GM19468 (cell line): ENCODE measurements around the gene RAB43.

Experiments used
- ATAC-seq: cut with Tn5 transposase; IDR thresholded peaks from one replicate; pipeline ENCODE4 v1.9.1; 2021; ENCODE audit warnings: mild to moderate bottlenecking, moderate library complexity, moderate number of reproducible peaks; ENCODE audit not compliant: unreplicated experiment; ENCODE audit errors: extremely low read depth

RAB43 gene

GRCh38 chr3:129063841-129064482 lies 57.6 kb downstream of the RAB43 start:
- no peak for ATAC-seq

GRCh38 chr3:129063091-129063640 lies 58.4 kb downstream of the RAB43 start:
- ATAC-seq: no peak

GRCh38 chr3:129061888-129062834 lies 59.4 kb downstream of the RAB43 start:
- no peak for ATAC-seq

DNA sequence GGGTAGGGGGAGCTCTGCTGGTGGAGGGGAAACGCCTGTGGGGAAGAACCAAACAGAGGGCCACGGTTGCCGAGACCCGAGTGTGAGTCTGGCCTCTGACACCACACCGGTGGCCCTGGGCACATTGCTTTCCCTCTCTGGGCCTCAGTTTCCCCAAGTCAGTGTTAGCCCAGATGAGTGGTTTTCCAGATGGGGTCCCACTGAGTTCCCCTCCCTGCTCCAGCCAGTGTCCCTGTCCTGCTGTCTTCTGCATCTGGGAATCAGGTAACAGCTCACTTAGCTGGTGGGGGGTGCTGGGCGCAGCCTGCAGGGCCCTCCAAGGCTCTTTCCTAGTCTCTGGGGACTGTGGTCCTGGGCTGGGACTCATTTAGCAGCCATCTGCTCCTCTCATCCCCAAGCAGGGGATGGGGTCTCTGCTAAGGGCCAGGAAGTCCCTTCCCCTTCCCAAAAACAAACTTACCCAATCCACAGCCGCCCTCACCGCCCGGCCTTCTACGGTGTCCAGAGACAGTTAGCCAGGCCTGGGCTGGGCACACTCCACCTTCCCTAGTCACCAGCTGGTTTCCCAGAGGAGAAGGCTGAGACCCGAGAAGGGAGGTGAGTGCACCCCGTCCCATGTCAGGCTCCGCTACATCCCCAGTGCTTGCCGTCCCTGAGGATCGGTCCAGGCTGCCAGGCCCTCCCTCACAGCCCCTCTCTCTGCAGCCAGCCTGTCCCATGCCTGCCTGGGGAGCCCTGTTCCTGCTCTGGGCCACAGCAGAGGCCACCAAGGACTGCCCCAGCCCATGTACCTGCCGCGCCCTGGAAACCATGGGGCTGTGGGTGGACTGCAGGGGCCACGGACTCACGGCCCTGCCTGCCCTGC lies 60.3 kb downstream of the RAB43 start:
- ATAC-seq: no peak

GRCh38 chr3:129060276-129061022 lies 61.2 kb downstream of the RAB43 start, which contains the start of gene GP9:
GP9 (plus strand) TSS chr3:129060779; CDS start chr3:129061740, 961 bp downstream.
- no peak for ATAC-seq

- no peak for ATAC-seq
Observed at GRCh38 chr3:129059311-129059958, 62.2 kb downstream of the RAB43 start.

DNA sequence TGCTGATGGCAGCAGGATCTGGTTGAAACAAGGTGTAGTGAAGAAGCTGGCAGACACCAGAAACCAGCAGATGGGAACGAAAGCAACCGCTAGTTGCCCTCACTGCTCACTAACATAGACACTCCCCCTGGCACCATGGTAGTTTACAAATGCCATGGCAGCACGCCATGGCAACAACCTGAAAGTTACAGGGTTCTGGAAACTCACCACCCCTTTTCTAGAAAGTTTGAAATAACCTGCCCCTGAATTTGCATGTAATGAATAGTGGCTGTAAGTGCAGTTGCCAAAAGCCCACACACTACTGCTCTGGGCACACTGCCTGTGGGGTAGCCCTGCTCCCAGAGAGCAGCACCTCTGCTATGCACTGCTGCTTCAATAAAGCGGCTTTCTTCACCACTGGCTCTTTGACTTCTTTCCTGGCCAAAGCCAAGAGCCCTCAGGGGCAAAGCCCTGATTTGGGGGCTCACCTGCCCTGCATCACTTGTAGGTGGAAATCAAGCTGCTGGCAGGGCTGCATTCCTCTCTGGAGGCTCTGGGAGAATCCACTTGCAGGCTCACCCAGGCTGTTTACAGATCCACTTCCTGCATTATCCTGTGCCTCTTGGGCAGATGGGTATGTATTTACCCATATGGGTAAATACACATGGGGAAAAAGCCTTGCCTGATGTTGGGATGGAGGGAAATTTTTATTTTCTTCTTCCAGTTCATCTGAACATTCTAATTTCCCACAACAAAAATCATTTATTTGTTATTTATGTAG lies 63.0 kb downstream of the RAB43 start:
- peak; percentile 49 for ATAC-seq

DNA sequence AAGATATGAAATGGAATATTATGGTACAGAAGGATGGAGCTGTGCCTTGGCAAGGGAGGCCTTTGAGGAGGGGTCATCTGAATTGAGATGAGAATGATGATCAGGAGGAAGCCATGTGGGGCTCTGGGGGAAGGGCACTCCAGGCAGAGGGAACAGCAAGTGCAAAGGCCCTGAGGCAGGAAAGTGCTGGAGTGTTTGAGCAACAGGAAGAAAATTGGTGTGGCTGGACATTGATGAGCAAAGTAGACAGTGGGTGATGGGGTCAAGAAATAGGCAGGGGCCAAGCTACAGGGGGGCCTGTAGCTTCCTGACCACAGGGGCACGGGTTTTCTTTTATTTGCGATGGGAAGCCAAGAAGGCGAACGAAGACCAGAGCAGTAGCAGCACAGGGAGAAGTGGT lies 64.4 kb downstream of the RAB43 start:
- ATAC-seq: no peak

DNA sequence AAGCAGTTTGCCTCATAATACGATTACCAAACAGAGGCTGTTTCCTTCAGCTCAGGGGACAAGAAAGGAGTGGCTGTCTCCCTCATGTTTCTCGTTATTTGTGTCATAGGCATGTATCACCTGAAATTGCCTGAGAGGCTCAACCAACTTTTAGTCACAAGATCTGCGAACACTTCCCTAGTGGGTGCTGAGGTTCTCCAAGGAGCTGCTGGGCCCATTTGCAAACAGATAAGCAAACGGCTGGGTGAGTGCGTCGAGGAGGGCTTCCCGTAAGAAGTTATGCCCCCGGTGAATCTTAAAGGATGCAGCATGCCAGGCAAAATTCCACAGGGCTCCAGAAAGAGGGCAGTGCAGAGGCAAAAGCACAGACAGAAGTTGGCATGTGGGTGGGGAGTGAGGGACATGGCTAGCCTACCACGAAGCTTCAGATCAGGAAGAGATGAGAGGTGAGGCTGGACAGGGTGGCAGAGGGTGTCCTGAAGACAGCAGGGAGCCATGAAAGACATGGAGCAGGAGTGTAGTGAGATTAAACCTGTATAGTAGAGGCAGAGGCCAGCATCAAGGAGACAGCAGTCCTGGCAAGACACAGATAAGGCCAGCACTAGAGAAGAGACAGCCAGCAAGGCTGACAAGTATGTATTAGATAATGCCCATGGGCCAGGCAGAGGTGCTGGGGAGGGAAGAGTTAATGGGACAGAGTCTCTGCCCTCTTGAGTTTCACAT lies 65.0 kb downstream of the RAB43 start:
- ATAC-seq: no peak

- no peak for ATAC-seq
Observed at GRCh38 chr3:129054605-129055104, 66.9 kb downstream of the RAB43 start.

GRCh38 chr3:129052675-129053074 lies 68.9 kb downstream of the RAB43 start:
- no peak for ATAC-seq

GRCh38 chr3:129051871-129052340 lies 69.7 kb downstream of the RAB43 start:
- ATAC-seq: no peak

DNA sequence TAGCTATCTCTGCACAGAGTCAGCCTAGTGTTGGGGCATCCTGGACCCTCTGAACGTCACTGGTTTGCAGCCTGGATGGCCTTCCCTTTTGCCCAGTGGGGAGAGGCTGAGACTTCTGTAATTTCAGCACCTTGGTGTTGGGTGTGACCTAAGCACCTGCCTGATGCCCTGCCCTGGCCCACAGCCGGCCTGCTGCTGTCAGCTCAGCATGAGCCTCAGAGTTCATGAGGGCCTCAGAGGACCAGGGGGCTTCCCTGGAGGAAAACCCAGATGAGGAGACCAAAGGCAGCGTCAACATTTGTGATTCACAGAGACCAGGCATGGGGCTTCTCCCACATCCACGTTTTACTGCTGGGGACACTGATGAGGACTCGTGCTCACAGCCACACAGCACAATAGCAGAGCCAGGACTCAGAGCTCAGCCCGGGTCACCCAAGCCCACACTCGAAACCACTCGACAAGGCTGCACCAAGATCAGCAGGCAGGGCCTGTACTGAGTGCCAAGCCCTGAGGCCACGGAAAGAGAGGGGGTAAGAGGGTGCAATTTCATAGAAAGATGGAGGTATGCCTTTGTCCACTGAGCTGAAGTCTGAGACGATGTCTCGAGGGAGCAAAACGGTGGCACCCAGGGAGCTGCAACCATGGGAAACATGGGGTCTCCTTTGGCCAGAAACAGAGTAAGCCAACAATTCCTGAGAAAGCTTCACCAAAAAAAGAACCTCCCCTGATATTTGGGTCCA lies 70.9 kb downstream of the RAB43 start:
- ATAC-seq: no peak

GRCh38 chr3:129047553-129047839 lies 74.1 kb downstream of the RAB43 start:
- no peak for ATAC-seq

GRCh38 chr3:129046732-129047552 lies 74.7 kb downstream of the RAB43 start:
- ATAC-seq: no peak
